HG03469 (cell line): ENCODE data around the gene DHX8.

Experiments
- ATAC-seq: cut with Tn5 transposase; IDR thresholded peaks from one replicate; pipeline ENCODE4 v1.9.1; 2021; ENCODE audit warnings: mild to moderate bottlenecking, moderate library complexity, moderate number of reproducible peaks; ENCODE audit not compliant: unreplicated experiment

DHX8 gene

GRCh38 chr17:43543771-43544575, 60.2 kb downstream of the DHX8 start:
- ATAC-seq: no peak

DNA sequence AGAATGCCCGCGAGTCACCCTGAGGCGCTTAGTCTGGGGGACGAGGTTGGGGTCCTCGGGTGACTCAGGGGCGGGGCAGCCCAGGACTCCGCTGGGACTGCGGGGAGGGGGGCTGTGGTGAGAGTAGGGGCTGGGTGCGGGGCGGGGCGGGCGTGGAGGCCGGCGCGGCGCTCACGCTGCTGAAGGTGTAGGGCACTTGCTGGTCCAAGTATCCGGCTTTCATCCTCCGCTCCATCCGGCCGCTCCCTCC, 61.5 kb downstream of the DHX8 start:
- ATAC-seq: no peak

GRCh38 chr17:43546319-43547188, 62.8 kb downstream of the DHX8 start, which contains the start of gene ETV4:
ETV4 (minus strand) TSS chr17:43546340; CDS start chr17:43545617, 723 bp downstream.
- peak; percentile 51 for ATAC-seq

GRCh38 chr17:43547189-43547550, 63.4 kb downstream of the DHX8 start:
- no peak for ATAC-seq

GRCh38 chr17:43547659-43548256, 64.0 kb downstream of the DHX8 start:
- no peak for ATAC-seq

DNA sequence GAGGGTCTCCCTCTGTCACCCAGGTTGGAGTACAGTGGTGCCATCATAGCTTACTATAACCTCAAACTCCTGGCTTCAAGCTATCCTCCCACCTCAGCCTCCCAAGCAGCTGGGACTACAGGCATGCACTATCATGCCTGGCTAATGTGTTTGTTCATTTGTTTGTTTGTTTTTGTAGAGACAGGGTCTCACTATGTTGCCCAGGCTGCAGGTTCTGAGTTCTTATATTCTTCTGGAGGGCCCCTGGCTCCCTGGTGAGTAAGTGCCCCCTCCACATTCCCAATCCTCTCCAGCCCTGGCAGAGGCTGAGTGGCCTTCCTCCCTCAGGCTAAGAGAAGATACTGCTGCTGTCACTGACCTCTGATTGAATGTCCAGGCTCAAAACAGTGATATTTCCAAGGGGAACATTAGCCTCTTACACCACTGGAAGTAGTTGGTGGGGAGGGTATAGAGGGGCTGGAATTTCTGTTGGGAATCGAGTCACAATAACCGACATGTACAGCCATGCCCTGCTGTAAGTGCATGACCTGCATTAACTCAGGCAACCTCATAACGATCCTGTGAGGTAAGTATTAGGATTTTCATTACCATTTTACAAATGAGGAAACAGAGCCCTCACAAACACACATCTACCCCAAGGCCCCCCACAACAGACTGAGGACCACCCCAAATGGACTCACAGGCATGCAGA, 65.1 kb downstream of the DHX8 start:
- ATAC-seq: no peak

GRCh38 chr17:43549496-43549895, 65.7 kb downstream of the DHX8 start:
- no peak for ATAC-seq

DNA sequence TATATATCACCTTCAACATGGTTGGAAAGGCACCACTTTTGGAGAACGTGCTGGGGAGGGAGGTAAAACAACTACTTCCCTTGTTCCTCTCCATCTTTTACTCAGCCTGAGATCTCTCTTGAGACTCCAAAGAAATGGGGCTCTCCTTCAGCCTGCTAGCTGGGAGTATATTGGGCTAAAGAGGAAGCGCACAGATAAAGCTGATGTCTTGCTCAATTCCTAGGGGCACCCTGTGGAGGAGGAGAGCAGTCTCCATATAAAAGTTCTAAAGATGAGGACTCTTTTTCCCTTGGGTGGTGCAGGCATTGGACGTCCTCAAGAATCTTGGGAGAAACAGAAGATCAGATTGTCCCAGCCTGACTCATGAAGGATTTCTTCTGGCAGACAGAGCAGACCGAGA, 67.0 kb downstream of the DHX8 start:
- no peak for ATAC-seq

GRCh38 chr17:43552229-43552837, 68.6 kb downstream of the DHX8 start:
- no peak for ATAC-seq

DNA sequence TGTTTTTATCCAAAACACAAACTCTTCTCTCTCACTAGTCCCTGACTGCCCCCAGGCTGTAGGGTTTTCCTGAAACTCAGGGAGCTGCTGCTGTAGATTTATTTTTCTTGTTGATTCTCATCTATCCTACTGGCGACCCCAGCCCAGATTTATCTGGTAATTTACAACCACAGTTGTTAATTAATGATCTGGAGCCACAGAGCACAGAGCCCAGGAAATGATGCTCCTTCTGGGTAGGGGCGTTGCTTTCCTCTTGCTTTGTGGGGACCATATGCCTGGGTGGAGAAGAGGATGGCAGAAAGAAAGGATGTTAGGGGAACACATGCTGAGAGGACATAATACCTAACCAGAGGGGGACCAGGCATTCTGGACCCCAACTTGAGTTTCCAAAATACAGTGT, 69.8 kb downstream of the DHX8 start:
- ATAC-seq: no peak

DNA sequence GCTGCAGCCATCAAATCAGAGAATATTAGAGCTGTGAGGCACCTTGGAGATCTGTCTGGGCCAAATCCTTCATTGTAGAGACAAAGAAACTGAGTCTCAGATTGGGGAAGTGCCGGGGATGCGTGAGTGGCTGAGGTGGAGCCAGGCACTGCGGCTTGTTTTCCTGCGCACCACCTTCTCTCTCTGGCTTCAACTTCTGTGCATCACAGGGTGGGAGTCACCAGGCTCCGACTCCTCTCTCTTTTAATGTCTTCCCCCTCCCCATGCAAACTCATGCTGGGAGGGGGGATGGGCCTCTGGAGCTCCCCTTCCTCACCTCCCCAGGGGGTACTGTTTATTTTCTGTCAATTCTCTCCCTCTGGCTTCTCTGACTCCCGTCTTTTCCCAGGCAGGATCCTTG, 71.1 kb downstream of the DHX8 start:
- no peak for ATAC-seq

DNA sequence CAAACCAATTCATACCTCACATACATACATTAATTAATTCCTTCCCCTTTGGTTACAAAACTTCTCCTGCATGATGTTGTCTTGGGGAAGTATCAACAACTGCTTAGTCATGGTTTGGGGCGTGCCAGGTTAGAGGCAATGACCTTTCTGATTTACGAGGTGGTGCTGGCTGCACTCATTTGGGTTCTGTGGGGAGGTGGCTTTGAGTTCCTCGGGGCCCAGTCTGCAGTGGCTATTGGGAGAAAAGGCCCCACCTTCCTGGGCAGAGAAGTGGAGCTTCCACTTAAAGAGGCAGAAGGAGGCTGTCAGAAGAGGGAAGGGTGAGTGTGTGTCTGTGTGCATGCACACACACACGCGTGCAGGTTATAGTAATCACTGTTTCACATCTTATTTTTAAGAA, 72.5 kb downstream of the DHX8 start:
- no peak for ATAC-seq

- ATAC-seq: no peak
These were observed 75.0 kb downstream of the DHX8 start for GRCh38 chr17:43558805-43559160.

DNA sequence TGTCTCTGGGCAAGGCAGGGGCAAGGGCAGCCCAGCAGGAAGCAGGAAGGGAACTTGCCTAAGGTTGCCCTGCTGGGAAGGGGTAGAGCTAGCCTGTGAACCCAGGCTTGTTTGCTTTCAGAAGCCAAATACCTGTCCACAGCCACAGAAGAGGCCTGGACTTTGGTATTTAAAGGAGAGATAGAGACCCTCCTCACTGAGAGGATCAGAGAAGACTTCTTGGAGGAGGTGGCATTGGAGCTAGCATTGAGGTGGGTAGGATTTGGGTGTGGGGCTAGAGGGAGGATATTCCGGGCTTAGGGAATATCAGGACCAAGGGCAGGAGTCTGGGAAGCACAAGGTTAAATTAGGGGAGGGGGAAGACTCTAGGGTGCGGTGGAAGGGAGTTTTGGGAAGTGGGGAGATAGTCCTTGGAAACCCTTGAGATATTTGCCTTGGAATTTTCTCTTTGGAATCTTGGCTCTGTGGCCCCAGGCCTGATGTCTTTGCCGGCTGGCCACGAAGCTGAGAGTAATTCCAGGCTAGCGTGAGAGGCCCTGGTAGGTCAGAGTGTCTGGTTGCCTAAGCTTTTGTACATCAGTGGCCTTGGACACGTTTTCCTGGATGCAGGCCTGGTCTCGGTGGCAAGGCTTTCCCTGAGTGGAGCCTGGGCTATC, 75.5 kb downstream of the DHX8 start:
- no peak for ATAC-seq

DNA sequence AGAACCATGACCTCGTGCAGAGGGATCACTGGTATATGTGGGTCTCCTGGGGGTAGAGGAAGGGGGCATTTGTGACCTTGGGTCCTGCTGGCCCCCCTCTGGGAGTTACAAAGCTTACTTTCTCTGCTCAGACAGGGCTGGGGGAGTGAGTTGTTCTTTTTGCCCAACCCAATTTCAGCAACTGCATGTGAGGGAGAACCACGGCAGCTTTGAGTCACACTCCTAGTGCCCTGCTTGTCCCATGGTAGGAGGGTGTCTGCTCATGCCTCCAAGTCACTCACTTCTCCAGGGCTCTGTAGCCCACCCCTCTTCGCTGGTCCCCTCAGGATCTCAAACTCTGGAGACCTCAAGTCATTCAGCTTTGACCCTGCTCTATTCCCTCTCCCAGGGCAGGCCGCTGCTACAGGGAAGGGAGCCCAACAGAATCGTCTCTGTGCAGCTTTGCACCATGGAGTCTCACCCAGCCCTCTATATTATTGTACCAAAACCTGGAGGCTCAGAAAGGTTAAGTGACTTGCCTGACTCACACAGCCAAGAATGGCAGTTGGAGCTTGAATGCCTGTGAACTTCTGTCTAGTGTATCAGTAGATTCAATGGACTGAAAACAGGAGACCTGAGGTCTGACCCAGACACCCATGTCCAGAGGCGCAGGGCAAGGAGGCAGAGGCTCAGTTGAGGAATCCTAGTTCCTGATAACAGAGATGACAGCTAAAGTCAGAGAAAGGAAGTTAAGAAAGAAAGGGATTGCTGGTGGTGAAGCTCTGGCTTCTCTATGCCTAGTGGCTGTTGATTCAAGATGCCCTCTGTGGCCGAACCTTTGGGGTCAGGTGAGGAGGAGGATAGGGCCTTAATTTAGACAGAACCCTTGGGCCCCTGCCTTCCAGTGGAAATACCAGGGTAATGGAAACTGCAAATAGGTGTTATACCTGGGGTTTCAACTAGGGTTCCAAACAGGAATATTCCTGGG, 77.0 kb downstream of the DHX8 start:
- no peak for ATAC-seq

DNA sequence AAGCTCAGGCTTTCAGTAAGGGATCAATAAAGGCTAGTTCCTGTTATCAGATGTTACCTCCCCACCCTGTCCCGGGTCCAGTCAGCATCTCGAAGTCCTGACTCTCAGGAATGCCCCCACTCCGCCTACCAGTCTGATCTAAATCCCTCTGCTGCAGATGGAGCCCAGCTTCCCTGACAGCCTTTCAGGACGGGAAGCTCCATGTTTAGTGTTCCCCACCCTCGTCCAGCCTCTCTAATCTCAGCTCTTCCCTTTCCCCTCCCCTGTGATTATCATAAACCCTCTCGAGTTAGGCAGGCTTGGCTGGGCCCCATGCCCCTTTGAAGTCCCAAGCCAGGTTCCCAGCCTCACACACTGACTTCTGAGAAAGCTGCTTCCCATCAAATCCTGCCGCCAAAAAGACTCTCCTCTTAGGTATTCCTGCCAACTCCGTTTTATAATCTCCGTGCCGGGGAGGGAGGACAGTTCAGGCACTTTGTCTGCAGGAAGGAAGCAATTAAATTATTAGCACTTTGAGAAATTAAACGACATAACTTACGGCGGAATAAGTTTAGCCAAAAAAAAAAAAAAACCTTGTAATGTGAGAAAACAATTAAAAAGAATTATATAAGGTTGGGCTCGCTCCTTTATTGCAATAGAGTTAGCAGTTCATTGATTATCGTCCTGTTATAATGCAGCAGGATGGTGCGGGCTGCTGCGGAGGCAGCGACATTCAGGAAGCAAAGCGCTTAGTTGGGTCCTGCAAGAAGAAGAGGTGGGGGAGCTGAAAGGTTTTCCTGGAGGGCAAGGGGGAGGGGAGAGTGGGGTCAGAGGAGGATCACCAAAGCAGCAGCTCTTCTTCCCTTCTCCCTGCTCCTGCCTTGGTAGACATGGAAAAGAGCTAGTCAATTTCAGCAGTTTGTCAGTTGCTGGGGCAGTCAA, 79.2 kb downstream of the DHX8 start:
- ATAC-seq: no peak

DNA sequence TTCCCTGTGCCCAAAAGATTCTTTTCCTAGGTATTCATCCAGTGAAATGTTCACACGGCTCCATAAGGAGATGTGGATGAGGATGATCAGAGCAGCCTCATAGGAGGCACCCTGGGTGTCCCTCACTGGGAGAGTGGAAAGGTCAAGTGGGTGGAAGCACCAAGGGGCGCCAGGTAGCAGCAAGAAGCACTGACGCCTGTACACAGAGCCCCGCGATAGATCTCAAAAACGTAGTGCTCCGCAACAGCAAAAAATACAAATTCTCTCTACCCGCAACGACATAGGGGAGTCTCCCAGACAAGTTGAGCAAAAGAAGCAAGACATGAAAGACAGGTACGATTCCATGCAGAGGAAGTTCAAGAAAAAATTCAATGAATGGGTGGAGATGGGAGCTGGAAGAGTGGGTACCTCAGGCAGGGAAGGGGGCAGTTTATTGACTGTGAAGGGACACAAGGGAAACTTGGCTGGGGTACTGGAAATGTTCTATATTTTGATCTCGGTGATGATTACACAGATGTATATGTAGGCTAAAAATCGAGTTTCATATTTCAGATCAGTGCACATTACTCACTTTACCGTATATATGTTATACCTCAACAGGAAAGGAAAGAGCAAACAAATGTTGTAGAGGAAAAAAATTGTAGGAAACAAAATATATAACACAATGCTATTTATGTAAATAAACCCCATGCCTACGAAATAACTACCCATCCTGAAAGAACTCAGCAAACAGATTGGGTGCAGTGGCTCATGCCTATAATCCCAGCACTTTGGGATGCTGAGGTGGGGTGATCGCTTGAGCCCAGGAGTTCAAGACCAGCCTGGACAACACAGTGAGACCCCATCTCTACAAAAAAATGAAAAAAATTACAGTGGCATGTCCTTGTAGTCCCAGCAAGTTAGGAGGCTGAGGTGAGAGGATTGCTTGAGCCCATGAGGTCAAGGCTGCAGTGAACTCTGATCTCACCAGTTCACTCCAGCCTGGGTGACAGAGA, 80.1 kb downstream of the DHX8 start:
- no peak for ATAC-seq
